Colonic mucosa (tissue), 4 donors: Measurements from ENCODE around the gene SLC35D3. TPM values are rescaled to one million over a fixed set of nuclear protein-coding genes. Genes with fewer than 3 reads are reported as not detected.

Experiments
- DNase-seq: peaks from one replicate; pipeline ENCODE4 v3.0.0-alpha.2; 2020
- H3K27ac ChIP-seq: fragments of 200-600 bp; one replicate; pipeline ENCODE4 v1.8.0; 2021
- H3K27me3 ChIP-seq: fragments of 200-600 bp; one replicate; pipeline ENCODE4 v1.8.0; 2021
- H3K36me3 ChIP-seq: fragments of 200-600 bp; one replicate; pipeline ENCODE4 v1.8.0; 2021
- H3K4me1 ChIP-seq: fragments of 200-600 bp; one replicate; pipeline ENCODE4 v1.8.0; 2021; ENCODE audit warnings: mild to moderate bottlenecking
- H3K4me3 ChIP-seq: fragments of 200-600 bp; one replicate; pipeline ENCODE4 v1.8.0; 2021
- H3K9ac ChIP-seq, 2 donors: one replicate each; pipeline ENCODE4 v1.7.0; 2013; ENCODE audit warnings: control low read depth in 2 of 2, low read depth in 2 of 2, low read length in 2 of 2
- H3K9me3 ChIP-seq: fragments of 200-600 bp; one replicate; pipeline ENCODE4 v1.8.0; 2021
- intact Hi-C: fragments of 100-400 bp; cut with DNase I; formaldehyde crosslinking; loops from one replicate; pipeline ENCODE4 v1.14.1; 2022
- total RNA-seq, 2 donors: library from RNA; stranded (reverse); fragmentation: NEBNext Ultra II Directional in 1 of 2; extraction: Animal tissue kit (Norgen Biotek cat#: 25700) in 1 of 2; gene quantifications; one replicate each; pipeline ENCODE4 v1.2.1, GENCODE V29; 2021
- TF ChIP-seq, protein P1 (sequence below): fragments of 200-600 bp; IDR thresholded peaks from one replicate; pipeline ENCODE4 v1.8.0; 2022; ENCODE audit warnings: antibody characterized with exemption, mild to moderate bottlenecking
- donor health status: healthy.
- donor health status: DM: no; HTN: no; CAD: no.
- donor health status: DM: no; HTN: no; CAD: no.

The SLC35D3 gene
- total RNA-seq, 2 donors from 2014 or later, result 0.15 to 0.32 TPM

DNA sequence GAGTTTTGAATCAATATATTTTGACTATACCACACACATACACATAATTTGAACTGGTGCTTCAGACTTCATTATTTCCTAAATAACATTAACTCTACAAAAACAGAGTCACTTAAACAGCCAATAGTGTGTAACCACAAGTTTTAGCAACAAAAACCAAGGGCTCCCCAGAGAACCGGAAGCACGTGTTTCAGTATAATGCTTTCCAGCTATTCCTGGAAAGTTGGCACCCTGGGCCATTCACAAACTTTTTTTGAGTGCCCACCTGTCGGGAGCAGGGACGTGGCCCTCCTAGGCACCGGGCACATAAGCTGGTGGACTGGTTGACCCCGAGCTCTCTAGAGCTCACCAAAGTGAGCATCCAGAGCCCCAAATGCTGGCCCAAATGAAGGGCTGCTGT is 1.9 kb upstream of the SLC35D3 start:
- Histone ChIP-seq H3K36me3 (no peaks in the 10 kb centered on the region), H3K4me3 (no peak overlapping the region), H3K9me3 (no peaks in the 10 kb centered on the region), H3K27me3 (peaks cover 32% of the 10 kb centered on the region), H3K9ac (no peak overlapping the region), H3K27ac (no peak overlapping the region), H3K4me1 (peaks cover 9% of the 10 kb centered on the region)
- DNase-seq, result no peak
- TF ChIP-seq, protein P1, sequence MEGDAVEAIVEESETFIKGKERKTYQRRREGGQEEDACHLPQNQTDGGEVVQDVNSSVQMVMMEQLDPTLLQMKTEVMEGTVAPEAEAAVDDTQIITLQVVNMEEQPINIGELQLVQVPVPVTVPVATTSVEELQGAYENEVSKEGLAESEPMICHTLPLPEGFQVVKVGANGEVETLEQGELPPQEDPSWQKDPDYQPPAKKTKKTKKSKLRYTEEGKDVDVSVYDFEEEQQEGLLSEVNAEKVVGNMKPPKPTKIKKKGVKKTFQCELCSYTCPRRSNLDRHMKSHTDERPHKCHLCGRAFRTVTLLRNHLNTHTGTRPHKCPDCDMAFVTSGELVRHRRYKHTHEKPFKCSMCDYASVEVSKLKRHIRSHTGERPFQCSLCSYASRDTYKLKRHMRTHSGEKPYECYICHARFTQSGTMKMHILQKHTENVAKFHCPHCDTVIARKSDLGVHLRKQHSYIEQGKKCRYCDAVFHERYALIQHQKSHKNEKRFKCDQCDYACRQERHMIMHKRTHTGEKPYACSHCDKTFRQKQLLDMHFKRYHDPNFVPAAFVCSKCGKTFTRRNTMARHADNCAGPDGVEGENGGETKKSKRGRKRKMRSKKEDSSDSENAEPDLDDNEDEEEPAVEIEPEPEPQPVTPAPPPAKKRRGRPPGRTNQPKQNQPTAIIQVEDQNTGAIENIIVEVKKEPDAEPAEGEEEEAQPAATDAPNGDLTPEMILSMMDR, result no peak
- intact Hi-C loops, result no loop called here

DNA sequence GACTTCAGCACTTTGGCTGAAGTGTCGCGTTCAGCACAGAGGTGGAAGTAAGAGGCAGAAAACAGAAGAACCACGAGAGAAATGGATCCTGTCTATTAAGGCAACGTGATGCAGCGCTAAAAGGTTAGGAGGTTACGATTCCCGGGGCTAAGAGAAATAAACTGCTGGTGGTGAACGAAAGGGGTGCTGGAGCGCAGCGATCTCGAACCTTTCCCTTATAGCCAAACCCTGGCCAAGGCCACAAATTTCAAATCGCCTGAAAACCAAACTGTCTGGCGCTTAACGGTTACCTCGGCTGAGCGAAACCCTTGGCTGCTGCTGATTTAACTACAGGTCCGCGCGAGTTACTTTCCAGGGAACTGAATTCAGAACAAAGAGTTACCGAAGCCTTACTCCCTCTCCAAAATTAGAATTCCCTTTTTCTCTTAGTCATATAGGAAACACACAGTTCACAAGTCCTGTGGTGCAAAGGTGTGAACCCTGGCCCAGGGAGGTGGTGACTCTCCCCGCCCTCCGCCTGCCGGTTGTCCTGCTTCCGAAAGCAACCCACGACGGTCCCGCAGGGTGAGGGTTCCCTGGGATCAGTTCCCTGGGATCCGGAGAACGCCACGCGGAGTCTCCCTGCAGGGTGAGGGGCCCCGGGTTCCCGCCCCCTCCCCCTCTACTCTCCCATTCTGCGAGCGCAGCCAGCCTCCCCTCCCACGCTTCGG is 1.3 kb upstream of the SLC35D3 start:
- intact Hi-C loops, result no loop called here
- Histone ChIP-seq H3K9ac (peak overlapping the region in 1 of 2 donors; percentile 28), H3K4me1 (peaks cover 9% of the 10 kb centered on the region), H3K9me3 (no peaks in the 10 kb centered on the region), H3K36me3 (no peaks in the 10 kb centered on the region), H3K27me3 (peaks cover 32% of the 10 kb centered on the region), H3K4me3 (peak overlapping the region; percentile 54), H3K27ac (no peak overlapping the region)
- TF ChIP-seq, protein P1, result no peak
- DNase-seq, result peak; percentile 54

DNA sequence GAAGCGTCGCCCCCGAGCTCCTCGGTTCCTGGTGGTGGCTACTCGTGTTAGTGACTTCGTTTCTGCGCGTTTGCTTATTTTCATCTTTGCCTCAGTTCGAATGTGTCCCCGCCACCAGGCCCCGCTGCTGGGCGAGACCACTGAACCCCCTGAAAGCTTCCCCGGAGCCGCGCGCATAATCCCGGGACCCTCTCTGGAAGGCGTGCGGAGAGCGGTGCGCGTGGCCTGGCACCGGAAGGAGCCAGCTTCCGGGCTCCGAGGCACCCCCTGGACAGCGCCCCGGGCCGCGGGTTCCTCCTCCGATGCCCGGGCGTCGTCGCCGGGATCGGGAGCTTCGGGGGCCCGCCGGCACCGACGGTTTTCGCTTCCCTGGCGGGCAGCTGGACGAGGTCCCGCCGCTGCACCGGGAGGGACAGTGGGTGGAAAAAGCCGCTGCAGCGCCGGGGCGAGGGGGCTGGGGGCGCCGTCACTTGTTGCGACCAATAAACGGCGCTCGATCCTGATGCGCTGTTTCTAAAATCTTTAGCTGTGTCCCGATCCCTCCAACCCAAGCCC is 643 bp upstream of the SLC35D3 start:
- Histone ChIP-seq H3K4me3 (peak overlapping the region; percentile 54), H3K9ac (peak overlapping the region; percentile 26 to 34), H3K27ac (no peak overlapping the region), H3K36me3 (no peaks in the 10 kb centered on the region), H3K4me1 (peaks cover 9% of the 10 kb centered on the region), H3K9me3 (no peaks in the 10 kb centered on the region), H3K27me3 (peaks cover 32% of the 10 kb centered on the region)
- DNase-seq, result no peak
- TF ChIP-seq, protein P1, result no peak
- intact Hi-C loops, result no loop called here

DNA sequence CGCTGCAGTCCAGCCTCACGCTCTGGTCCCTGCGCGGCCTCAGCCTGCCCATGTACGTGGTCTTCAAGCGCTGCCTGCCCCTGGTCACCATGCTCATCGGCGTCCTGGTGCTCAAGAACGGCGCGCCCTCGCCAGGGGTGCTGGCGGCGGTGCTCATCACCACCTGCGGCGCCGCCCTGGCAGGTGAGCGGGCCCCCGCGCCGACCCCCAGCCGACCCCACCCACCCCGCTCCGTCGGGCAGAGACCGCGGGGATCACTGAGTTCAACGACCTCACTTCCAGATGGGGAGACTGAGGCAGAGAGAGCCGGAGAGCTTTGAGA is 545 bp downstream of the SLC35D3 start:
- Histone ChIP-seq H3K36me3 (no peaks in the 10 kb centered on the region), H3K27ac (no peak overlapping the region), H3K4me1 (peaks cover 9% of the 10 kb centered on the region), H3K4me3 (peak overlapping the region; percentile 54), H3K9me3 (no peaks in the 10 kb centered on the region), H3K27me3 (peaks cover 32% of the 10 kb centered on the region), H3K9ac (no peak overlapping the region)
- intact Hi-C loops, result no loop called here
- TF ChIP-seq, protein P1, result no peak
- no peak for DNase-seq

DNA sequence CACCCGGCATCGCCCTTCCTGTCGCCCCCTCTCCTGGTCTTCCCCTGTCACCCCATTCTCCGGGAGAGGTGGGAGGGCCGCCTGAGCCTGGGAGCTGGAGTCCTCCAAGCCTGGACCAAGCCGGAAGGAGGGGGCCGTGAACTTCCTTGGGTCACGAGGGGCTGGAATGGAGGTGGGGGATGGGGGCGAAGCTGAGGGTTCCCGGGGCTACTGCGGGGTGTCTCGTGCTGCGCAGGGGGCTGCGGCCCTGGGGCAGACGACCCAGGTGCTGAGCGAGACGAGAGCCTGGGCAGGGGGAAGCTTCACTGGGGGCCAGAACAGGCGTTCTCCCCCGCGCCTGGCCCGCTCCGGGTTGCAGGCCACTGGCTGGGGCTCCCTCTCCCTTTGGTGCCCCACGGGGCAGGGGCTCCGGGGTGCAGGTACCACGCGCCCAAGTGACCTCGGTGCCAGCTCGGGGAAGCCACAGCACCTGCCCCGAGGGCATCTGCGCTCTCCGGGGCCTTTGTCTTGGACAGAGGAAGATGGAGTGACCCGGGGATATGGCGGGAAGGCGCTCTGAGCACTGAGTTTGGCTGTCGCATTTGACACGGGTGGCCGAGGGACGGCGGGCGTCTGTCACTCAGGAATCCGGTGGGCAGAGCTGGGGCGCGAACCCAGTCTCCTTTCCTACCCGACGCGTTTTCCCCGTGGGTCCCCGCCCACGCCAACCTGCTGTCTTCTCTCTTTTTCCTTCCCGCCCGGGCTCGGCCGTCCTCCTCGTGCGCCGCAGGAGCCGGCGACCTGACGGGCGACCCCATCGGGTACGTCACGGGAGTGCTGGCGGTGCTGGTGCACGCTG is 1.2 kb downstream of the SLC35D3 start:
- Histone ChIP-seq H3K9ac (no peak overlapping the region), H3K4me1 (peaks cover 9% of the 10 kb centered on the region), H3K27me3 (peaks cover 32% of the 10 kb centered on the region), H3K36me3 (no peaks in the 10 kb centered on the region), H3K27ac (no peak overlapping the region), H3K4me3 (no peak overlapping the region), H3K9me3 (no peaks in the 10 kb centered on the region)
- intact Hi-C loops, result no loop called here
- TF ChIP-seq, protein P1, result no peak
- no peak for DNase-seq
